Activated naive CD4-positive, alpha-beta T cell treated with anti-CD3 and anti-CD28 coated beads for 36 hours (primary cell): Measurements from ENCODE around the gene SAMD9L. TPM values are rescaled to one million over a fixed set of nuclear protein-coding genes. Genes with fewer than 3 reads are reported as not detected.

Experiments
- CTCF ChIA-PET: fragments of 350-600 bp; sonication (Branson Sonifier 250); formaldehyde crosslinking; loops from one replicate; lab custom pipeline; 2021; ENCODE audit warnings: antibody characterized with exemption; lab: Charles Lee
- DNase-seq: peaks from one replicate; pipeline ENCODE4 v3.0.0-alpha.2; 2020
- H3K27ac Mint-ChIP-seq: one replicate; pipeline ENCODE4 v1.8.0; 2021; ENCODE audit warnings: mild to moderate bottlenecking, mixed read lengths
- H3K27me3 Mint-ChIP-seq: one replicate; pipeline ENCODE4 v1.8.0; 2021; ENCODE audit warnings: low read depth, mixed read lengths
- H3K36me3 Mint-ChIP-seq: one replicate; pipeline ENCODE4 v1.8.0; 2021; ENCODE audit warnings: low read depth, mixed read lengths
- H3K4me1 Mint-ChIP-seq: one replicate; pipeline ENCODE4 v1.8.0; 2021; ENCODE audit warnings: low read depth, mixed read lengths
- H3K4me3 Mint-ChIP-seq: one replicate; pipeline ENCODE4 v1.8.0; 2021; ENCODE audit warnings: mild to moderate bottlenecking, moderate library complexity, mixed read lengths
- H3K9me3 Mint-ChIP-seq: one replicate; pipeline ENCODE4 v1.8.0; 2021; ENCODE audit warnings: mixed read lengths
- intact Hi-C: fragments of 100-400 bp; cut with micrococcal nuclease; formaldehyde crosslinking; loops from one replicate; pipeline ENCODE4 v1.15.1; 2023
- total RNA-seq, 2 experiments: library from RNA; stranded (reverse); gene quantifications; one replicate each; pipeline ENCODE4 v1.2.3, GENCODE V29; 2021

Gene SAMD9L
- 1 to 10 TPM; 7.3 to 8.2 TPM for total RNA-seq

DNA sequence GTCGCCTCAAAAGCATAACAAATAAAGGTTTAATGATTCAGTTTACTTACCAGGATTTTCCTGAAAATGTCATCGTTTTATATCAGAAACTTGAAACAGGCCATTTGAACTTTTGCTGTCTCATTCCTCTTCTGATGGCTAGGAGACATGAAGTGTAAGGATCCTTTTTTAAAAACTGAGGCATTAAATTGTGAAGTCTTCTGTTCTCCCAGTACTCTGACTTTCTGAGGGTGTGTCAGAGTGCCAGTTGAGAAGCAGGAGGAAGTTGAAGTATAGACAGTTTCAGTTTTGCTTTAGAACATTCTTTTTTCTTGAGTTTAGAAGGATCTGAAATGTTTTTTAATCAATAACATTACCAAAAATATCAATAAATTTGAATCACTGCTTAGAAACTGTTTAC lies at the start of gene SAMD9L:
TSS of gene SAMD9L (minus strand) at position 242 of the 400 bp plus-strand sequence. CDS start 12,414 bp downstream, outside the sequence.
- intact Hi-C loops: loop anchor here (1.0 kb wide), 1 partner anchor 30 kb away; no protein-coding TSS in a partner anchor
- no peak for DNase-seq
- CTCF ChIA-PET: no interaction called here
- H3K27me3 Mint-ChIP-seq: no peaks in the 10 kb centered on the region
- H3K36me3 Mint-ChIP-seq: peaks cover 9% of the 10 kb centered on the region
- peak within 1 kb of the TSS; percentile 81 for H3K4me3 Mint-ChIP-seq
- peaks cover 22% of the 10 kb centered on the region for H3K4me1 Mint-ChIP-seq
- peak within 1 kb of the TSS; percentile 76 for H3K27ac Mint-ChIP-seq
- no peaks in the 10 kb centered on the region for H3K9me3 Mint-ChIP-seq

DNA sequence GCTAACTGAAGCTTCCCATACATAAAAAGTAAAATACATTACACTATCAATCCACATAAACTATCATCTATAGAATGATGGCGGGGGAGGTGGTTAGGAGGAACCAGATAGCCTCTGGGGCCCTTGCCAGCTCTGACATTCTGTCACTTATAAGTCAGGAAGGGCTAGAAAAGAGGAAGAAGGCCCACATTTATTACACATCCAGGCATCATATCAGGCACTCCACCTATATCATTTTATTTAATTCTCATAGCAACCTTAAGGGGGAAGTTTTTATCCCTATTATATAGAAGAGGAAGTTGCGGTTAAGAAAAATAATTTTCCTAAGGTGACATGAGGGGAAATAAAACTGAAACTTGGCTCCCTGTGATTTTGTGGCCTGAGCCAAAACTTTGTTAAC lies 48.2 kb upstream of the SAMD9L start:
- Mint-ChIP-seq H3K4me3 (no peak overlapping the region), H3K4me1 (no peaks in the 10 kb centered on the region), H3K9me3 (no peaks in the 10 kb centered on the region), H3K36me3 (no peaks in the 10 kb centered on the region), H3K27ac (no peak overlapping the region), H3K27me3 (peaks cover 27% of the 10 kb centered on the region)
- CTCF ChIA-PET: interaction anchor here (0.6 kb wide), 1 partner anchor 94 kb away, joined by 3 read pairs; no protein-coding TSS in a partner anchor
- intact Hi-C loops: no loop called here
- no peak for DNase-seq

DNA sequence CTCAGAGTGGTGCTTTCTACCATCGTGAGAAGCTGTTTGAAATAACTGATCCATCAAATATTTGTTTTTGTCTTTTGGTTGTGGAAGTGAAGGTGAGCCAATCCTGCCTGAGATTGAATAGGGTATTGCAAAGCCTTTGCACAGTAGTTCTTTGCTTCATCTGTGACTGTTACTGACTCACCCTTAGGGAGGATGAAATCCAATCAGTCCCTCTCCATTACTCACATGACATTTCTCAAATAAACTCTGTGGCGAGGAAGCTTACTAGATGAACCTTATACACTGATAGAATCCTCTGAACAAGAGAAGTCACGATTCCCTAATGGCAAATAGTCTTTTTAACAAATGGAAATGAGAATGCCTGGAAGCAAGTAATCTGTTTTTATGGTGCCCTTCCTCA lies 46.2 kb upstream of the SAMD9L start:
- Mint-ChIP-seq H3K27ac (no peak overlapping the region), H3K36me3 (no peaks in the 10 kb centered on the region)

DNA sequence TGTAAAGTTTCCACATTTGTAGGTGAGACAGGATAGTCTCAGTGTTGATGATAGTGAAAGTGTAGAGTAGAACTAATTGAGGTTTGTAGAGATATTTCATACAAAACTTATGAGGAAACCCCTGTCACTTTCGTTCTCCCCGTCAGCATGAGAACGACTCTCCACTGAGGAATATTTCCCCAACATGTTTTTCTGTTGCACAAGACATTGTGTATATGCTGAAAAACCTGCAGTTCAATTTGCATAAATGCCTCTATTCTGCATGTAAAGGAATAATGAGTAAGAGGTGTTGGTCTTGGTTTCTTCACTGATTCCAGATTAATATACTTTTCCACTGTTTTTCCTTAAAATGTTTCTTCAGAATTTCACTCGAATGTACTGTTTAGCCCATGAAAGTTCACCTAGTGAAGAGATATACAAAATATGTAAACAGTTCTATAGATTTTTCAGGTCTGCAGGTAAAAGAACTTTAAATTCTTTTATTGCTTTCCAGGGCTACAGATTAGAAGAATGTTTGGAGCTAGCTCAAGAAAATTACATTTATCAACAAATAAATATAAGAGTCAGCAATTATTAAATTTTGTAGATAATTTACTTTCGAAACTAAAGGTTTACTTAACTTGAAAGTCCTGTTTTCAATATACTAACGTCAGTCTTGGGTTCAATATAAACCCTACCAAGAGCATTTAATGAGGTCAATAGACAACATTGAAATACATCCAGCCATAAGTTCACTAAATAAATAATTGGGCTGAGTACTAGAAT lies 40.9 kb upstream of the SAMD9L start:
- CTCF ChIA-PET: no interaction called here
- H3K4me3 Mint-ChIP-seq: no peak overlapping the region
- peaks cover 42% of the 10 kb centered on the region for H3K27me3 Mint-ChIP-seq
- no peak overlapping the region for H3K27ac Mint-ChIP-seq
- H3K36me3 Mint-ChIP-seq: no peaks in the 10 kb centered on the region
- H3K4me1 Mint-ChIP-seq: peaks cover 12% of the 10 kb centered on the region
- intact Hi-C loops: no loop called here
- H3K9me3 Mint-ChIP-seq: no peaks in the 10 kb centered on the region
- no peak for DNase-seq

More for the DNA sequence above, 46.2 kb upstream of the SAMD9L start:
- Mint-ChIP-seq H3K4me1 (no peaks in the 10 kb centered on the region), H3K27me3 (peaks cover 36% of the 10 kb centered on the region), H3K9me3 (no peaks in the 10 kb centered on the region), H3K4me3 (no peak overlapping the region)
- CTCF ChIA-PET: interaction anchor here (0.8 kb wide), 1 partner anchor 52 kb away, joined by 4 read pairs; no protein-coding TSS in a partner anchor
- intact Hi-C loops: no loop called here
- no peak for DNase-seq

DNA sequence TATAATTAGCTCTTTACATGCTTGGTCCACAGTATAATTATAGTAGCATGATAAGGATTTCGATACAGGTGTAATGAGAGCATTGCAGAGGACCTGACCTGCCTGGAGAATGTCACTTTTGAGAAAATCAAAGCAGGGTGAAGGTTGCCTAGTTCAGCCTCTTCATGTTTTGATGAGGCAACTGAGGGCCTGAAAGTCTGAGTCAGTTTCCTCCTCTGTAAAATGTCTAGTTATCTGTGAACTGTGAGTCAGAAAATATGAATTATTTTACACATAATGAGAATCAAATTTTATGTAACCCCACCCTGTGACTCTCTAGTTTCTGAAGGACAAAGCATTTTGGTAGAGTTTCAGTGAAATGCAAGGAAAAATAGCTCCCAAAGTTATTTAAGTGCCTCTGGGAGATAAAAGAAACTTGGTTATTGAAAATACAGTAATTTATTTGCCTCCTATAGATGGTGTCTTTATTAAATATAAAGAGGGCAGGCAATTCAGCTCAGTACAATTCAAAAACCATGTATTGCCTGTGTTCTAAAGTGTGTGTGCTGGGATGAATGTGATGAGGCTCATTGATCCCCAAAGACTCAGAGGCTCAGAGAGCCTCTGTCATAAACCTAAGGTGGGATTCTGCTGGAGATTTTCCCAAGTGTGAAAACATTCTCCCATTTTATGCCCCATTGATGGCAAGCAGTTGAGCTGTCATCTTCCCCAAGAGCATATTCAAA lies 37.3 kb upstream of the SAMD9L start:
- H3K4me1 Mint-ChIP-seq: peaks cover 12% of the 10 kb centered on the region
- intact Hi-C loops: loop anchor here (1.0 to 2.0 kb wide), 4 partner anchors 39 to 281 kb away; no protein-coding TSS in a partner anchor
- CTCF ChIA-PET: interaction anchor here (0.8 to 1.6 kb wide), 4 partner anchors 41 to 46 kb away, joined by 3 to 6 read pairs (median 3); partner anchors contain the start of genes HEPACAM2 and VPS50
- peaks cover 43% of the 10 kb centered on the region for H3K27me3 Mint-ChIP-seq
- H3K9me3 Mint-ChIP-seq: no peaks in the 10 kb centered on the region
- DNase-seq: peak; percentile 42
- H3K36me3 Mint-ChIP-seq: no peaks in the 10 kb centered on the region
- H3K4me3 Mint-ChIP-seq: no peak overlapping the region
- no peak overlapping the region for H3K27ac Mint-ChIP-seq

DNA sequence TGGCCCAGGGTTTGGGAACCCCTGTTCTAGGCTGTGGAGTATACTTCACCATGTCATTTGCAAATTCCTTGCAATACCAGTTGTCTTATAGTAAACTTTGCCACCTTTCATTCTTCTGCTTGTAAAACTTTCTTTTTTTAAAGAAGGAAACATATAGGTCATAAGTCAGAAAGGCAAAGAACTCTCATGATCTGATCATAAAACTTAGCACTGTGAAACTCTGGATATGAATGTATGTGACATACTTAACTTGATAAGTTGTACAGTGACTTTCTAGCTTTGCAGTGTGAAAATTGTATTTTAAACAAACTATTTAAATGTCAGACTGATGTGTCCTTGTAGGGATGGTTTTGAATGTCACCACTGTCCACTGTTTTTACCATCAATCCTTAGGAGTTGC lies 31.0 kb upstream of the SAMD9L start:
- CTCF ChIA-PET: interaction anchor here (1.0 to 2.5 kb wide), 3 partner anchors 46 to 67 kb away, joined by 3 to 10 read pairs (median 4); no protein-coding TSS in a partner anchor
- Mint-ChIP-seq H3K27ac (no peak overlapping the region), H3K4me3 (no peak overlapping the region), H3K4me1 (no peaks in the 10 kb centered on the region), H3K27me3 (peaks cover 31% of the 10 kb centered on the region), H3K36me3 (no peaks in the 10 kb centered on the region), H3K9me3 (no peaks in the 10 kb centered on the region)
- no peak for DNase-seq
- intact Hi-C loops: loop anchor here (2.0 kb wide), 1 partner anchor 908 kb away; no protein-coding TSS in a partner anchor

DNA sequence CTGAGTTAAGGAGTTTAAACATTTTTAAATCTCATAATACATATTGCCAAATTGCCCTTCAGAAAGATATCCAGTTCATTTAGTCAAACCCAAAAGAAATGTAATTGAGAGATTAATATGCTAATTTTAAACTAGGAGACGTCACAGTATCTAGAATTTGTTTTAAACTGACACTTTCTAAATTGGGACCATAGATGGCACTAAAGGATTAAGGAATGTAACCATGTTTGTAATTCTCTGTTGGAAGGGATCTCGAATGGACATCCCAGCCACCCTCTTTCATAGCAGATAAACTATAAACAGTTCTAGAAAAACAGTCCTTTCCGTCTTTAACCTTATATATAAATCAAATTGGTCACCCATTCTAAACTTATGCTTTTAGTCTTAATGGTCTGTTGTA lies 30.0 kb upstream of the SAMD9L start:
- no peak overlapping the region for H3K27ac Mint-ChIP-seq
- DNase-seq: no peak
- H3K4me1 Mint-ChIP-seq: no peaks in the 10 kb centered on the region
- no peaks in the 10 kb centered on the region for H3K9me3 Mint-ChIP-seq
- CTCF ChIA-PET: interaction anchor here (1.0 to 2.5 kb wide), 4 partner anchors 47 to 68 kb away, joined by 3 to 10 read pairs (median 4); no protein-coding TSS in a partner anchor
- H3K4me3 Mint-ChIP-seq: no peak overlapping the region
- intact Hi-C loops: loop anchor here (1.0 to 2.0 kb wide), 4 partner anchors 50 to 909 kb away; partner anchors contain the start of gene VPS50
- H3K27me3 Mint-ChIP-seq: peaks cover 24% of the 10 kb centered on the region
- no peaks in the 10 kb centered on the region for H3K36me3 Mint-ChIP-seq

DNA sequence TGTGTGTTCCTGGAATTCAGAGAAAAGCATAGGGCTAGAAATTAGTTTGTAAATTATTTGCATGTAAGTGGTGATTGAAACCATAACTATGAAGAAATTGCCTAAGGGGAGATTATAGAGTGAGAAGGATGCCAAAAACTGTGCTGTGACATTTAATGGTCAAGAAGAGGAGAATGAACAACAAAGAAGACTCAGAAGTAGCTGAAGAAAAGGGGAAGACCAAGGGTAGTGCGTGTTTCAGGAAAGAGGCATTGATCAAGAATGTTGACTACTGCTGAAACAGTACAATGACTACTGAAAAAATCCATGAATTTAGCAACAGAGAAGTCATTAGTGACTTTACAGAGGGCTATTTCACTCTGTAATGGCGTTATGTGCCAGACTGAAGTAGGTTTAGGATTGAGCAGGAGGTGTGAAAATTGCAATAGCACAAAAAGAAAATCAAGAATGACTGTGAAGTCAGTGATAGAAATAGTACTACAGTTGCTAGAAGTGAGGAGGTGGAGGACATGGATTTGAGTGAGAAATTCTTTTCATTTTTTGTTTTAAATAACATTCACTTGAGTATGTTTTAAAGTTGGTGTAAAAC lies 28.9 kb upstream of the SAMD9L start:
- H3K36me3 Mint-ChIP-seq: no peaks in the 10 kb centered on the region
- no peak overlapping the region for H3K27ac Mint-ChIP-seq
- H3K4me1 Mint-ChIP-seq: no peaks in the 10 kb centered on the region
- intact Hi-C loops: no loop called here
- CTCF ChIA-PET: interaction anchor here (0.7 to 2.0 kb wide), 2 partner anchors 51 to 197 kb away, joined by 3 to 6 read pairs; no protein-coding TSS in a partner anchor
- H3K4me3 Mint-ChIP-seq: no peak overlapping the region
- H3K9me3 Mint-ChIP-seq: peaks cover 1% of the 10 kb centered on the region
- no peak for DNase-seq
- H3K27me3 Mint-ChIP-seq: peaks cover 17% of the 10 kb centered on the region

DNA sequence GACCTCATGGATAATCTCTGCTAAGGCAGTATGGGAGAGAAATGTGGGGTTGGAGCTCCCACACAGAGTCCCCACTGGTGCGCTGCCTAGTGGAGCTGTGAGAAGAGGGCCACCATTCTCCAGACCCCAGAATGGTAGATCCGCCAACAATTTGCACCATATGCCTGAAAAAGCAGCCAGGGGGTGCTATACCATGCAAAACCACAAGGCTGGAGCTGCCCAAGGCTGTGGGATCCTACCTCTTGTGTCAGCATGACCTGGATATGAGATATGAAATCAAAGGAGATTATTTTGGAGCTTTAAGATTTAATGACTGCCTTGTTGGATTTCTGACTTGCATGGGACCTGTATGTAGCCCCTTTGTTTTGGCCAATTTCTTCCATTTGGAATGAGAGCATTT lies 27.0 kb upstream of the SAMD9L start:
- no peaks in the 10 kb centered on the region for H3K4me1 Mint-ChIP-seq
- peaks cover 7% of the 10 kb centered on the region for H3K27me3 Mint-ChIP-seq
- H3K27ac Mint-ChIP-seq: no peak overlapping the region
- intact Hi-C loops: no loop called here
- no peaks in the 10 kb centered on the region for H3K36me3 Mint-ChIP-seq
- H3K9me3 Mint-ChIP-seq: peaks cover 9% of the 10 kb centered on the region
- DNase-seq: no peak
- CTCF ChIA-PET: interaction anchor here (0.9 to 2.0 kb wide), 4 partner anchors 21 to 71 kb away, joined by 3 to 6 read pairs (median 4); no protein-coding TSS in a partner anchor
- no peak overlapping the region for H3K4me3 Mint-ChIP-seq

DNA sequence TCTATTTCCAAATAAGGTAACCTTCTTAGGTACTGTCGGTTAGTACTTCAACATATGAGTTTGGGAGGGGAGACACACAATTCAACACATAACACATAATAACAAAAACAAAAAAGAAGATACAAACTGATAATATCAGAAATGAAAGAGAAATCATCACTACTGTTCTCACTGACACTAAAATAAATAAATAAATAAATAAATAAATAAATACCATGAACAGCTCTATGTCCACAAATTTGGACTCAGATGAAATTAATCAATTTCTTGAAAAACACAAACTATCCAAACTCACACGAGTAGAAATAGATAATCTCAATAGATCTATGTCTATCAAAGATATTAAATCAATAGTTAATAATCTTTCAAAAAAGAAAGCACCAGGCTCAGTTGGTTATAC lies 24.5 kb upstream of the SAMD9L start:
- DNase-seq: no peak
- no peak overlapping the region for H3K4me3 Mint-ChIP-seq
- peaks cover 5% of the 10 kb centered on the region for H3K27me3 Mint-ChIP-seq
- no peaks in the 10 kb centered on the region for H3K4me1 Mint-ChIP-seq
- intact Hi-C loops: no loop called here
- no peak overlapping the region for H3K27ac Mint-ChIP-seq
- H3K36me3 Mint-ChIP-seq: no peaks in the 10 kb centered on the region
- CTCF ChIA-PET: no interaction called here
- peaks cover 18% of the 10 kb centered on the region for H3K9me3 Mint-ChIP-seq

DNA sequence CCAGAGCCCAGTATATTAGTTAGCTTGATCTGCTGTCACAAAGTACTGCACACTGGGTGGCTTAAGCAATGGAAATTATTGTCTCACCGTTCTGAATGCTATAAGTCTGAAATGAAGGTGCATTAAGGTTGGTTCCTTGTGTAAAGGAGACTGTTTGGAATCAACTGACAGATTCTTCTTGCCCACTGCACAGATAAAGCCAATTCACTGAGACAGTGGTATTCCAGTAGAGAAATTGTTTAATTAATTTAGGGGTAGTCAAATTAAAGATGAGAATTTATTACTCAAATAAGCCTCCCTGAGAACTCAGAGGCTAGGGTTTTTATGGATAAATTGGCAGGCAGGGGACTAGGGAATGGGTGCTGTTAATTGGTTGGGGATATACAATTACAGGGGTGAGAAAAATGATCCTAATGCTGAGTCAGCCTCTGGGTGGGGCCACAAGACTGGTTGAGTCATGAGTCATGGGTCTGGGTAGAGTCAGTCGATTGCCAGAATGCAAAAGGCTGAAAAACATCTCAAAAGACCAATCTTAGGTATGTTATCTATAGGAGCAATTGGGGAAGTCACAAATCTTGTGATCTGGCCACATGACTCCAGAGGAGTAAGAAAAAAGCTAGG lies 23.5 kb upstream of the SAMD9L start:
- CTCF ChIA-PET: no interaction called here
- intact Hi-C loops: no loop called here
- Mint-ChIP-seq H3K36me3 (no peaks in the 10 kb centered on the region), H3K4me1 (no peaks in the 10 kb centered on the region), H3K4me3 (no peak overlapping the region), H3K27ac (no peak overlapping the region), H3K27me3 (no peaks in the 10 kb centered on the region), H3K9me3 (peaks cover 24% of the 10 kb centered on the region)
- DNase-seq: no peak
